ENCODE measurements around the gene THOC6. TPM values are rescaled to one million over a fixed set of nuclear protein-coding genes. Genes with fewer than 3 reads are reported as not detected.

The THOC6 gene
- total RNA-seq, 1 donor from 2014 or later: 22.6 TPM

GRCh38 chr16:3010510-3010909, 13.3 kb upstream of the THOC6 start:
- intact Hi-C loops (cut with DNase I): no loop called here
- Histone ChIP-seq H3K27ac (no peak overlapping the region), H3K27me3 (peaks cover 11% of the 10 kb centered on the region), H3K4me3 (no peak overlapping the region), H3K9me3 (no peaks in the 10 kb centered on the region), H3K36me3 (no peaks in the 10 kb centered on the region), H3K4me1 (peaks cover 3% of the 10 kb centered on the region)
- TF ChIP-seq POLR2A (IDR thresholded peaks at IDR 0.05): no peak
- TF ChIP-seq POLR2AphosphoS5 (IDR thresholded peaks at IDR 0.05; ENCODE audit: insufficient read depth in 1 of 2, low read depth in 1 of 2): no peak
- TF ChIP-seq, protein P1, sequence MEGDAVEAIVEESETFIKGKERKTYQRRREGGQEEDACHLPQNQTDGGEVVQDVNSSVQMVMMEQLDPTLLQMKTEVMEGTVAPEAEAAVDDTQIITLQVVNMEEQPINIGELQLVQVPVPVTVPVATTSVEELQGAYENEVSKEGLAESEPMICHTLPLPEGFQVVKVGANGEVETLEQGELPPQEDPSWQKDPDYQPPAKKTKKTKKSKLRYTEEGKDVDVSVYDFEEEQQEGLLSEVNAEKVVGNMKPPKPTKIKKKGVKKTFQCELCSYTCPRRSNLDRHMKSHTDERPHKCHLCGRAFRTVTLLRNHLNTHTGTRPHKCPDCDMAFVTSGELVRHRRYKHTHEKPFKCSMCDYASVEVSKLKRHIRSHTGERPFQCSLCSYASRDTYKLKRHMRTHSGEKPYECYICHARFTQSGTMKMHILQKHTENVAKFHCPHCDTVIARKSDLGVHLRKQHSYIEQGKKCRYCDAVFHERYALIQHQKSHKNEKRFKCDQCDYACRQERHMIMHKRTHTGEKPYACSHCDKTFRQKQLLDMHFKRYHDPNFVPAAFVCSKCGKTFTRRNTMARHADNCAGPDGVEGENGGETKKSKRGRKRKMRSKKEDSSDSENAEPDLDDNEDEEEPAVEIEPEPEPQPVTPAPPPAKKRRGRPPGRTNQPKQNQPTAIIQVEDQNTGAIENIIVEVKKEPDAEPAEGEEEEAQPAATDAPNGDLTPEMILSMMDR (IDR thresholded peaks at IDR 0.05): no peak
- no peak for DNase-seq (ENCODE audit: extremely low spot score in 2 of 2)

DNA sequence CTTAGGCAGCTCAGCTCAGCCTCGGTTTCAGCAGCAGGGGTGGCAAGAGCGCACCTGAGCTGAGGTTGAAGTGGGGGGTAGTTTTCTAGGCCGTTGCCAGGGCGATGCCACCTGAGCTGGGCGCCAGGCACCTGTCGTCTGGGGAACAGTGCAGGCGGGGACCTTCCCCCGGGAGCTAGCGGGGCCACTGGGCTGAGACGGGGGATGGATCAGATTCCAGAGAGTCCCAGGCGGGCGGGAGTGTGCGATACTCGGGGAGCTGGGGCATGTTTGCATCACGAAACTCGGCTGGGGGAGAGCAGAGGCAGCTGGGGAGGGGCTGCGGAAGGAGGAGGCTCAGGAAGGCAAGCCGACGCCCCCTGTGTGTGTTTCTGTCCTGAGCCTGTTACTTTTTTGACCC, 11.6 kb upstream of the THOC6 start:
- DNase-seq (ENCODE audit: extremely low spot score in 2 of 2): no peak
- TF ChIP-seq, protein P1 (IDR thresholded peaks at IDR 0.05): no peak
- no peak for TF ChIP-seq POLR2AphosphoS5 (IDR thresholded peaks at IDR 0.05; ENCODE audit: insufficient read depth in 1 of 2, low read depth in 1 of 2)
- Histone ChIP-seq H3K36me3 (no peaks in the 10 kb centered on the region), H3K27ac (no peak overlapping the region), H3K4me3 (no peak overlapping the region), H3K4me1 (peaks cover 3% of the 10 kb centered on the region), H3K27me3 (peaks cover 11% of the 10 kb centered on the region), H3K9me3 (no peaks in the 10 kb centered on the region)
- intact Hi-C loops (cut with DNase I): no loop called here

- peaks cover 16% of the 10 kb centered on the region for H3K27me3 ChIP-seq
- H3K36me3 ChIP-seq: no peaks in the 10 kb centered on the region
Observed at GRCh38 chr16:3012828-3013420, 10.9 kb upstream of the THOC6 start, which contains the start of gene CLDN9. TSS of gene CLDN9 (plus strand) at chr16:3012923. CDS start at chr16:3013363, 440 bp downstream.

DNA sequence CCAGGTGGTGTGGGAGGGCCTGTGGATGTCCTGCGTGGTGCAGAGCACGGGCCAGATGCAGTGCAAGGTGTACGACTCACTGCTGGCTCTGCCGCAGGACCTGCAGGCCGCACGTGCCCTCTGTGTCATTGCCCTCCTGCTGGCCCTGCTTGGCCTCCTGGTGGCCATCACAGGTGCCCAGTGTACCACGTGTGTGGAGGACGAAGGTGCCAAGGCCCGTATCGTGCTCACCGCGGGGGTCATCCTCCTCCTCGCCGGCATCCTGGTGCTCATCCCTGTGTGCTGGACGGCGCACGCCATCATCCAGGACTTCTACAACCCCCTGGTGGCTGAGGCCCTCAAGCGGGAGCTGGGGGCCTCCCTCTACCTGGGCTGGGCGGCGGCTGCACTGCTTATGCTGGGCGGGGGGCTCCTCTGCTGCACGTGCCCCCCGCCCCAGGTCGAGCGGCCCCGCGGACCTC, 10.3 kb upstream of the THOC6 start:
- no peaks in the 10 kb centered on the region for H3K4me1 ChIP-seq
- intact Hi-C loops (cut with DNase I): no loop called here
- H3K27ac ChIP-seq: no peak overlapping the region
- peaks cover 16% of the 10 kb centered on the region for H3K27me3 ChIP-seq
- H3K9me3 ChIP-seq: no peaks in the 10 kb centered on the region
- no peak for DNase-seq (ENCODE audit: extremely low spot score in 2 of 2)
- H3K4me3 ChIP-seq: no peak overlapping the region
- no peaks in the 10 kb centered on the region for H3K36me3 ChIP-seq
- TF ChIP-seq POLR2AphosphoS5 (IDR thresholded peaks at IDR 0.05; ENCODE audit: insufficient read depth in 1 of 2, low read depth in 1 of 2) (no peak), POLR2A (IDR thresholded peaks at IDR 0.05) (no peak)
- TF ChIP-seq, protein P1 (IDR thresholded peaks at IDR 0.05): no peak

More at GRCh38 chr16:3012828-3013420, 10.9 kb upstream of the THOC6 start, which contains the start of gene CLDN9:
- intact Hi-C loops (cut with DNase I): no loop called here
- no peak within 1 kb of the TSS for H3K4me3 ChIP-seq
- TF ChIP-seq POLR2A (IDR thresholded peaks at IDR 0.05) (no peak), POLR2AphosphoS5 (IDR thresholded peaks at IDR 0.05; ENCODE audit: insufficient read depth in 1 of 2, low read depth in 1 of 2) (no peak)
- TF ChIP-seq, protein P1 (IDR thresholded peaks at IDR 0.05): no peak
- H3K27ac ChIP-seq: no peak within 1 kb of the TSS
- DNase-seq (ENCODE audit: extremely low spot score in 2 of 2): no peak
- H3K4me1 ChIP-seq: peaks cover 3% of the 10 kb centered on the region
- H3K9me3 ChIP-seq: no peaks in the 10 kb centered on the region

GRCh38 chr16:3013998-3014690, 9.7 kb upstream of the THOC6 start:
- Histone ChIP-seq H3K27ac (no peak overlapping the region), H3K27me3 (peaks cover 16% of the 10 kb centered on the region), H3K4me3 (no peak overlapping the region), H3K9me3 (no peaks in the 10 kb centered on the region), H3K36me3 (no peaks in the 10 kb centered on the region), H3K4me1 (no peaks in the 10 kb centered on the region)
- DNase-seq (ENCODE audit: extremely low spot score in 2 of 2): no peak
- intact Hi-C loops (cut with DNase I): no loop called here
- TF ChIP-seq, protein P1 (IDR thresholded peaks at IDR 0.05): no peak
- TF ChIP-seq POLR2A (IDR thresholded peaks at IDR 0.05): no peak
- no peak for TF ChIP-seq POLR2AphosphoS5 (IDR thresholded peaks at IDR 0.05; ENCODE audit: insufficient read depth in 1 of 2, low read depth in 1 of 2)
